ENCODE measurements around the gene ASGR2. TPM values are rescaled to one million over a fixed set of nuclear protein-coding genes. Genes with fewer than 3 reads are reported as not detected.
A peak's percentile ranks its signal among the peaks of the same experiment; 100 is the strongest.
"Not testable (repeated sequence)": the region's sequence is repeated elsewhere in the genome, so short reads cannot be mapped to it uniquely, and the experiment has no call there.

ASGR2 gene
- total and polyA plus RNA-seq, 7 donors: 1.0 to 2.4 (median 1.6) TPM; not detected in 4

- intact Hi-C loops (cut with DNase I): no loop called here
- H3K27ac ChIP-seq: no peak overlapping the region
- no peak for DNase-seq
- H3K27me3 ChIP-seq: peaks cover 0 to 34% (median 0%) of the 10 kb centered on the region in 3 donors
- H3K4me1 ChIP-seq: no peaks in the 10 kb centered on the region
- no peaks in the 10 kb centered on the region for H3K9me3 ChIP-seq
- no peaks in the 10 kb centered on the region for H3K36me3 ChIP-seq
- no peak overlapping the region for H3K4me3 ChIP-seq
- 83 to 88% methylated on average over 5 of the region's 5 CpGs for WGBS, 2 donors
- TF ChIP-seq POLR2AphosphoS5 (IDR thresholded peaks at IDR 0.05) (no peak), EP300 (IDR thresholded peaks at IDR 0.05) (no peak), POLR2A (IDR thresholded peaks at IDR 0.05) (no peak)
- TF ChIP-seq, protein P1, sequence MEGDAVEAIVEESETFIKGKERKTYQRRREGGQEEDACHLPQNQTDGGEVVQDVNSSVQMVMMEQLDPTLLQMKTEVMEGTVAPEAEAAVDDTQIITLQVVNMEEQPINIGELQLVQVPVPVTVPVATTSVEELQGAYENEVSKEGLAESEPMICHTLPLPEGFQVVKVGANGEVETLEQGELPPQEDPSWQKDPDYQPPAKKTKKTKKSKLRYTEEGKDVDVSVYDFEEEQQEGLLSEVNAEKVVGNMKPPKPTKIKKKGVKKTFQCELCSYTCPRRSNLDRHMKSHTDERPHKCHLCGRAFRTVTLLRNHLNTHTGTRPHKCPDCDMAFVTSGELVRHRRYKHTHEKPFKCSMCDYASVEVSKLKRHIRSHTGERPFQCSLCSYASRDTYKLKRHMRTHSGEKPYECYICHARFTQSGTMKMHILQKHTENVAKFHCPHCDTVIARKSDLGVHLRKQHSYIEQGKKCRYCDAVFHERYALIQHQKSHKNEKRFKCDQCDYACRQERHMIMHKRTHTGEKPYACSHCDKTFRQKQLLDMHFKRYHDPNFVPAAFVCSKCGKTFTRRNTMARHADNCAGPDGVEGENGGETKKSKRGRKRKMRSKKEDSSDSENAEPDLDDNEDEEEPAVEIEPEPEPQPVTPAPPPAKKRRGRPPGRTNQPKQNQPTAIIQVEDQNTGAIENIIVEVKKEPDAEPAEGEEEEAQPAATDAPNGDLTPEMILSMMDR (IDR thresholded peaks at IDR 0.05): no peak
Observed at GRCh38 chr17:7124923-7125322, 10.3 kb upstream of the ASGR2 start.

GRCh38 chr17:7123844-7124243 is 9.2 kb upstream of the ASGR2 start:
- 90 to 92% methylated on average over 4 of the region's 4 CpGs for WGBS, 2 donors
- H3K36me3 ChIP-seq: no peaks in the 10 kb centered on the region
- TF ChIP-seq POLR2AphosphoS5 (IDR thresholded peaks at IDR 0.05) (no peak), EP300 (IDR thresholded peaks at IDR 0.05) (no peak), POLR2A (IDR thresholded peaks at IDR 0.05) (no peak)
- TF ChIP-seq, protein P1 (IDR thresholded peaks at IDR 0.05): no peak

GRCh38 chr17:7122381-7122780 is 7.8 kb upstream of the ASGR2 start:
- Histone ChIP-seq H3K4me3 (no peak overlapping the region), H3K27ac (no peak overlapping the region), H3K9me3 (no peaks in the 10 kb centered on the region), H3K27me3 (peaks cover 0 to 27% (median 0%) of the 10 kb centered on the region in 3 donors), H3K4me1 (no peaks in the 10 kb centered on the region), H3K36me3 (no peaks in the 10 kb centered on the region)
- intact Hi-C loops (cut with DNase I): no loop called here
- WGBS, 2 donors: 42 to 50% methylated on average over 4 of the region's 4 CpGs
- TF ChIP-seq POLR2AphosphoS5 (IDR thresholded peaks at IDR 0.05) (no peak), POLR2A (IDR thresholded peaks at IDR 0.05) (no peak), EP300 (IDR thresholded peaks at IDR 0.05) (no peak)
- TF ChIP-seq, protein P1 (IDR thresholded peaks at IDR 0.05): no peak
- no peak for DNase-seq

More at GRCh38 chr17:7123844-7124243, 9.2 kb upstream of the ASGR2 start:
- no peak overlapping the region for H3K27ac ChIP-seq
- DNase-seq: no peak
- H3K9me3 ChIP-seq: no peaks in the 10 kb centered on the region
- intact Hi-C loops (cut with DNase I): no loop called here
- no peaks in the 10 kb centered on the region for H3K4me1 ChIP-seq
- H3K27me3 ChIP-seq: peaks cover 0 to 30% (median 0%) of the 10 kb centered on the region in 3 donors
- H3K4me3 ChIP-seq: no peak overlapping the region

GRCh38 chr17:7120635-7121034 is 6.0 kb upstream of the ASGR2 start:
- H3K4me1 ChIP-seq; H3K4me3 ChIP-seq; H3K9me3 ChIP-seq; DNase-seq; intact Hi-C loops (cut with DNase I); H3K36me3 ChIP-seq: not testable (repeated sequence)
- peak overlapping the region in 3 of 4 donors; percentile 36 to 51 (median 47) for H3K27ac ChIP-seq
- H3K27me3 ChIP-seq: peaks cover 0 to 27% (median 0%) of the 10 kb centered on the region in 3 donors
- 75% methylated on average over 12 of the region's 12 CpGs for WGBS, 2 donors

DNA sequence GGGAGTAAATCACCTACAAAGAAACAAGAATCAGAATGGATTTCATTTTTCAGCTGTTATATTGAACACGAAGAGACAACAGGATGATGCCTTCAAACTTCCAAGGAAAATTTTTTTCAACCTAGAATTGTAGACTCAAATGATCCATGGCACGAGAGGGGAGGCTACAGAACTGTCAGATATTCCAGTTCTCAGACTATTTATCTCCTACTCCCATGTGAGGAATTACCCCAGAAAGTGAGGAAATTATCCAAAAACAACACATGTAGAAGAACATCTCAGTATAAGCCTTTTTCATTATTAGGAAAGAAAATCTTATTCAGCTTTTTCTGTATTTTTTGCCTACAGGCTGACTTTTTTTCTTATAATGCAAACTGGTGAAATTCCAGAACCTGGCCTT is 5.5 kb upstream of the ASGR2 start:
- TF ChIP-seq POLR2A (IDR thresholded peaks at IDR 0.05) (no peak), EP300 (IDR thresholded peaks at IDR 0.05) (no peak), POLR2AphosphoS5 (IDR thresholded peaks at IDR 0.05) (no peak)
- TF ChIP-seq, protein P1 (IDR thresholded peaks at IDR 0.05): no peak
- DNase-seq: no peak
- no peaks in the 10 kb centered on the region for H3K4me1 ChIP-seq
- no peaks in the 10 kb centered on the region for H3K9me3 ChIP-seq
- intact Hi-C loops (cut with DNase I): no loop called here
- no peak overlapping the region for H3K27ac ChIP-seq
- H3K4me3 ChIP-seq: no peak overlapping the region
- no peaks in the 10 kb centered on the region for H3K36me3 ChIP-seq
- 68 to 78% methylated on average over 2 of the region's 2 CpGs for WGBS, 2 donors
- H3K27me3 ChIP-seq: peaks cover 0 to 27% (median 0%) of the 10 kb centered on the region in 3 donors
